Nephron (organoid): Measurements from ENCODE around the gene CSTF2.
"Not testable (repeated sequence)": the region's sequence is repeated elsewhere in the genome, so short reads cannot be mapped to it uniquely, and the experiment has no call there.

Source experiments
- H3K27ac Mint-ChIP-seq, 3 experiments: 2 replicates each; pipeline ENCODE4 v1.8.0; 2020; ENCODE audit warnings: mixed read lengths in 3 of 3, mild to moderate bottlenecking in 2 of 3, moderate library complexity in 1 of 3
- H3K27me3 Mint-ChIP-seq: 2 replicates; pipeline ENCODE4 v1.8.0; 2021; ENCODE audit warnings: low read depth, mild to moderate bottlenecking, moderate library complexity, mixed read lengths
- H3K36me3 Mint-ChIP-seq: 2 replicates; pipeline ENCODE4 v1.8.0; 2020; ENCODE audit warnings: low read depth, mixed read lengths
- H3K4me1 Mint-ChIP-seq: 2 replicates; pipeline ENCODE4 v1.8.0; 2020; ENCODE audit warnings: mixed read lengths
- H3K4me3 Mint-ChIP-seq, 3 experiments: 2 replicates each; pipeline ENCODE4 v1.8.0; 2020; ENCODE audit warnings: mild to moderate bottlenecking in 3 of 3, mixed read lengths in 3 of 3, moderate library complexity in 2 of 3
- H3K9me3 Mint-ChIP-seq: 2 replicates; pipeline ENCODE4 v1.8.0; 2020; ENCODE audit warnings: mixed read lengths
- CTCF ChIP-seq, 3 experiments: fragments of 200-600 bp; sonication (generic); IDR thresholded peaks; one replicate each; pipeline ENCODE4 v1.5.0; 2021; ENCODE audit warnings: antibody characterized with exemption in 3 of 3; ENCODE audit not compliant: unreplicated experiment in 3 of 3

Gene CSTF2

DNA sequence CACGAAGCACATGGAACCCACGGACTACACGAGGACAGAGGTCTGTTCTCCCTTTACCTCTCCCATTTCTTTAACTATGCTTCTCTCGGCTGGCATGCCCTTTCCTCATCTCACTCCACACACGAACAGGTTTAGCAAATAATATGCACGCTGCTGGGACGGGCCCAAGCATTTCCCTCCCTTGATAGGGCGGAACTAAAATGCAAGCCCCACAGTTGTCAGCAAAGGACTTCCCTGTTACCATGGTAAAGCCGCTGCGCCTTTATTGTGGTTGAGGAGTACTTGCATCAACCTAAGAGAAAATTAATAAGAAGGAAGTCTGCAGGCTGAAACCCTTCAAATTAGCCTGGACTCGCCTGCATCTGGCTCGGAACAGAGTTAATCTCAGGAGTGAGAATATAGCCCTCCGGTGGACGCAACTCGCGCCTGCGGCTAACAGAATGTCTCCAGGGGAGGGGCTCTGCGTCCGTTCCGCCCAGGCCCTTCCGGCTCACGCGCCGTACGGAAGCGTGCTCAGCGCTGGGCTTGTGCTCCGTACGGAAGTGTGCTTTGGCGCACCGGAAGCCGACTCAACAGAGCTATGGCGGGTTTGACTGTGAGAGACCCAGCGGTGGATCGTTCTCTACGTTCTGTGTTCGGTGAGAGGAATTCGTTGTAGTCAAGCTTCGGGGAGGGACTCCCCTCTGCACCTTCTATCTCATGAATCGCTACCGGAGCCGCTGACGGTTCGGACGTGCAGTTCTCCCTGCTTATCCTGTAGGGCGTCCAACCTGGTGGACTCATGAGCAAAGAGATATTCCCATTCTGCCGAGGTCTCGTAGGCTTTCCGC lies at the start of gene CSTF2:
Gene CSTF2 (plus strand): TSS at position 555 of the 830 bp plus-strand sequence. CDS start 26 bp downstream, at position 581.
- peak in 1 of 3 experiments; percentile 5 for TF ChIP-seq CTCF (IDR thresholded peaks at IDR 0.05; ENCODE audit: unreplicated experiment in 3 of 3)
- Mint-ChIP-seq H3K9me3 (peaks cover 6% of the 10 kb centered on the region), H3K4me1 (peaks cover 5% of the 10 kb centered on the region), H3K27ac (peak within 1 kb of the TSS; percentile 34 to 76 (median 63)), H3K27me3 (peaks cover 4% of the 10 kb centered on the region), H3K36me3 (peaks cover 14% of the 10 kb centered on the region), H3K4me3 (peak within 1 kb of the TSS; percentile 84)

DNA sequence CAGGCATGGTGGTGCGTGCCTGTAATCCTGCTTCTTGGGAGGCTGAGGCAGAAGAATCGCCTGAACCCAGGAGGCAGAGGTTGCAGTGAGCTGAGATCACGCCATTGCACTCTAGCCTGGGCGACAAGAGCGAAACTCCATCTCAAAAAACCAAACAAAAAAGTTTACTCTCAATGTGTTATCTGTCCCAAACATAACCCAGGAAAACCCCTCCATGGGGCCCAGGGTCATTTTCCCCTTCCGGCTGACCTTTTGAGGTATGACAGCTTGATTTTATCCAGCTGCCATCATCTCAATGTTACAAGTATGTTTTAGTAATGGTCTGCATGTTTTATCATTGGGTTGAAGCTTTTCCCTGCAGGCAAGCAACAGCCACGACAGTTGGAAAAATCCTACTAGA lies 23.8 kb upstream of the CSTF2 start:
- not testable (repeated sequence) for H3K36me3 Mint-ChIP-seq, H3K4me3 Mint-ChIP-seq, H3K27me3 Mint-ChIP-seq, H3K27ac Mint-ChIP-seq, H3K4me1 Mint-ChIP-seq
- peaks cover 11% of the 10 kb centered on the region for H3K9me3 Mint-ChIP-seq

- no peak overlapping the region for H3K4me3 Mint-ChIP-seq
- H3K9me3 Mint-ChIP-seq = peaks cover 10% of the 10 kb centered on the region
- no peak for TF ChIP-seq CTCF (IDR thresholded peaks at IDR 0.05; ENCODE audit: unreplicated experiment in 3 of 3)
- H3K36me3 Mint-ChIP-seq = no peaks in the 10 kb centered on the region
- no peaks in the 10 kb centered on the region for H3K27me3 Mint-ChIP-seq
- no peak overlapping the region for H3K27ac Mint-ChIP-seq
- H3K4me1 Mint-ChIP-seq = no peaks in the 10 kb centered on the region
Measured at GRCh38 chrX:100797359-100797758, 22.8 kb upstream of the CSTF2 start.

DNA sequence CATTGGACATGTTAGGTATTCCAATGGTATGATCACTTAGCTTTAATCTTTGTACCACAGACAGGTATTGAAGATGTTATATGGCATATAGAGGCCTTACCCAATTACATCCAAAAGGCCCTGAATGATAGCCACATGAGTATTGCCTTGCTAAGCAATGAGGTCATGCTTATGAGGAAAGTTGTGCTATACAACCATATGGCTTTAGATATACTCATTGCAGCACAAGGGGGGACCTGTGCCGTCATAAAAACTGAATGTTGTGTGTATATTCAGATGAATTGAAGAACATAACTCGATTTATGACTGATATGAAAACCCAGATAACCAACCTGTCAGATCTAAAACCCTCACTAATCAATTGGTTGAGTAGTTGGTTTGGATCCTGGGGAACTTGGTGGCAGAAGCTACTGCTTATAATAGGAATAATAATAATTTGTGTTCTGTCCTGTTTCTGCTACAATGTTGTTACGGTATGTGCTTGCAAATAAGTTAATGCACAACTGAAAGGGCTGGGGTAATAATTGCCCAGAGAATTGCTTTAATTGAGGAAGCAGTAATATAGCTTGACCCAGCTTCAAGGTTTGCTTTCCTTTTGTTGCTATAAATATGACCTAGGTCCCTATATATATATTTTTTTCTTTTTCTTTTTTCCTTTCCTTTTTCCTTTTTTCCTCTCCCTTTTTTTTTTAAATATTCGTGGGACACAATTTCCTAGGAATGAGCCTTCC lies 21.5 kb upstream of the CSTF2 start:
- TF ChIP-seq CTCF (IDR thresholded peaks at IDR 0.05; ENCODE audit: unreplicated experiment in 3 of 3) = no peak
- H3K4me3 Mint-ChIP-seq = no peak overlapping the region
- no peaks in the 10 kb centered on the region for H3K27me3 Mint-ChIP-seq
- H3K36me3 Mint-ChIP-seq = no peaks in the 10 kb centered on the region
- peaks cover 10% of the 10 kb centered on the region for H3K9me3 Mint-ChIP-seq
- no peak overlapping the region for H3K27ac Mint-ChIP-seq
- no peaks in the 10 kb centered on the region for H3K4me1 Mint-ChIP-seq

GRCh38 chrX:100802843-100803242 lies 17.3 kb upstream of the CSTF2 start:
- no peak overlapping the region for H3K4me3 Mint-ChIP-seq
- H3K4me1 Mint-ChIP-seq = no peaks in the 10 kb centered on the region
- H3K36me3 Mint-ChIP-seq = no peaks in the 10 kb centered on the region
- peaks cover 21% of the 10 kb centered on the region for H3K9me3 Mint-ChIP-seq
- TF ChIP-seq CTCF (IDR thresholded peaks at IDR 0.05; ENCODE audit: unreplicated experiment in 3 of 3) = no peak
- H3K27me3 Mint-ChIP-seq = no peaks in the 10 kb centered on the region
- H3K27ac Mint-ChIP-seq = no peak overlapping the region

GRCh38 chrX:100804780-100805179 lies 15.4 kb upstream of the CSTF2 start:
- Mint-ChIP-seq H3K36me3 (no peaks in the 10 kb centered on the region), H3K9me3 (peaks cover 28% of the 10 kb centered on the region), H3K4me1 (no peaks in the 10 kb centered on the region), H3K27me3 (no peaks in the 10 kb centered on the region), H3K4me3 (no peak overlapping the region), H3K27ac (no peak overlapping the region)
- TF ChIP-seq CTCF (IDR thresholded peaks at IDR 0.05; ENCODE audit: unreplicated experiment in 3 of 3) = no peak

GRCh38 chrX:100808265-100808664 lies 11.9 kb upstream of the CSTF2 start:
- H3K4me3 Mint-ChIP-seq, H3K4me1 Mint-ChIP-seq, H3K27ac Mint-ChIP-seq, H3K36me3 Mint-ChIP-seq, H3K27me3 Mint-ChIP-seq: not testable (repeated sequence)
- peaks cover 32% of the 10 kb centered on the region for H3K9me3 Mint-ChIP-seq
